Hepatocyte (in vitro differentiated cells): ENCODE measurements around the gene RUNX3.

Experiments
- CTCF ChIP-seq: fragments of 200-600 bp; sonication (generic); IDR thresholded peaks from 2 replicates; pipeline ENCODE4 v1.5.1; 2016; ENCODE audit warnings: antibody characterized with exemption, mild to moderate bottlenecking; ENCODE audit not compliant: poor library complexity
- EZH2phosphoT487 ChIP-seq: fragments of 200-600 bp; sonication (generic); IDR thresholded peaks from one replicate; pipeline ENCODE4 v1.6.1; 2018; ENCODE audit warnings: antibody characterized with exemption, mild to moderate bottlenecking, low read depth, moderate library complexity; ENCODE audit not compliant: unreplicated experiment, severe bottlenecking

DNA sequence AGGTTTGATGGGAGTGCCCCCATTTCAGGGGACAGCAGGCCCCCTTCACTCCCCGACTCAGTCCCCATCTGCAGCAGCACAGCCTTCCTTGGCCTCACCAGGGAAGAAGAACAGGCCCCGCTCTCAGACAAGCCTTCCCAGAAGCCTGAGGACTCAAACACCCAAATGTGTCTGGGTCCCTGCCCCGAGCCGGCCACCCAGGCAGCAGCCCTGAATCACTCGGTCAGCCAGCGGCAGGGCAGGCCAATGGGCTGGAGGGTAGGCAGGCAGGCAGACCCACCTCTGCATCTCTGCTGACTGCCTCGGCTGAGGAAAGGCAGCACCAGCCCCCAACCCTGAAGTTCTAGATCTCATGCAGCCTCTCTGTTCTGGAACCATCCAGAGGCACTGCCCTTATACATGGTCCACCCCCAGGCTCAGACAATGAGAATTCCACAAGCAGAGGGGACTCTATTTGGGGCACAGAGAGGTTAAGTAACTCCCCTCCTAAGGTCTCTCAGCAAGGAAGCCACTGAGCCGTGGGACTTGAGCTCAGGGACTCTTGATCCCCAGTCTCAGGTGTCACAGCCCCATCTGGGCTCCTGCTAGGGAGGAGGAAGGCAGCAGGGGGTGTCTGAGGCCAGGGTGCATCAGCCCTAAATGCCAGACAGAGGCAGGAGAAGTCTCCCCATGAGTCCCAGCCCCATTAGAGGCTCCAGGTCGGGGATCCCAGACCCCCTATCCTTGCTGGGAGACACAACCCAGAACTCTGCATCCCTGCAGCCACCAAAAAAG lies 33.2 kb upstream of the RUNX3 start:
- TF ChIP-seq CTCF (no peak), EZH2phosphoT487 (no peak)
